Muscle of leg (tissue), 11 donors: ENCODE data around the gene SNRPB. TPM values are rescaled to one million over a fixed set of nuclear protein-coding genes. Genes with fewer than 3 reads are reported as not detected.

Experiments used
- DNase-seq: peaks from one replicate; pipeline ENCODE4 v3.0.0; 2013
- H3K27ac ChIP-seq: one replicate; pipeline ENCODE4 v1.5.1; 2013; ENCODE audit warnings: mild to moderate bottlenecking, low read length, control low read depth
- H3K27me3 ChIP-seq: one replicate; pipeline ENCODE4 v1.6.1; 2013; ENCODE audit warnings: low read length; ENCODE audit not compliant: control insufficient read depth, insufficient read depth
- H3K36me3 ChIP-seq: one replicate; pipeline ENCODE4 v1.6.1; 2013; ENCODE audit warnings: low read length; ENCODE audit not compliant: control insufficient read depth, insufficient read depth
- H3K4me1 ChIP-seq: one replicate; pipeline ENCODE4 v1.6.1; 2013; ENCODE audit warnings: low read length; ENCODE audit not compliant: control insufficient read depth, insufficient read depth
- H3K4me3 ChIP-seq: one replicate; pipeline ENCODE4 v1.5.1; 2013; ENCODE audit warnings: low read length, control low read depth
- H3K9me3 ChIP-seq: replicated peaks from 2 replicates; pipeline ENCODE4 v1.6.1; 2013; ENCODE audit warnings: low read depth, low read length; ENCODE audit not compliant: control insufficient read depth
- WGBS: methylation state at CpG from one replicate; pipeline ENCODE4 v1.1.5; 2013; ENCODE audit warnings: missing lambda C conversion rate; ENCODE audit not compliant: insufficient coverage; 5-methylcytosine and 5-hydroxymethylcytosine counted together
- polyA plus RNA-seq, 8 donors: library from polyadenylated mRNA; unstranded; fragments of 120-200 nt; gene quantifications; one replicate each; pipeline versions ENCODE4 v1.2.1 to v1.2.3, GENCODE V29; 2013; ENCODE audit warnings: inconsistent platforms in 1 of 8, low replicate concordance in 1 of 8; ENCODE audit not compliant: insufficient read length in 8 of 8, insufficient read depth in 1 of 8
- total RNA-seq: library from RNA; stranded (reverse); fragments of 120-200 nt; gene quantifications from one replicate; pipeline ENCODE4 v1.2.4, GENCODE V29; 2013

Gene SNRPB
- total and polyA plus RNA-seq, 9 donors = 97.3 to 123 (median 113) TPM

DNA sequence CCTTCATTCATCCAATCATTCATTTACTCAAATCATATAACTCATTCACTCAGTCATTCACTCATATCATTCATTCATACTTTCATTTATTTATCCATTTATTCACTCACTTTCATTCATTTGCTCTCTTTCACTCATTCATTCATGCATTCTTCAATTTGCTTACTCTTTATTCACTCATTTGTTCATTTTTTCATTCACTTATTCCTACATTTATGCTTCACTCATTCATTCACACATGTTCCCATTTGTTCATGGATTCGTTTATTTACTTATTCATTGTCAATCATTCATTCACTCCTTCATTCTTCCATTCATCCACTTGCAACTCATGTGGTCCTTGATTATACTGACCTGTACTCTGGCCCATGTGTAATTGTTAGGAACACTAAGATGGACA, 39.4 kb downstream of the SNRPB start:
- H3K36me3 ChIP-seq = no peaks in the 10 kb centered on the region
- peaks cover 2% of the 10 kb centered on the region for H3K27me3 ChIP-seq
- no peaks in the 10 kb centered on the region for H3K4me1 ChIP-seq
- no peaks in the 10 kb centered on the region for H3K9me3 ChIP-seq
- DNase-seq = no peak
- WGBS = no CpG with 5 or more reads among the region's 1 CpG
- no peak overlapping the region for H3K27ac ChIP-seq
- no peak overlapping the region for H3K4me3 ChIP-seq

DNA sequence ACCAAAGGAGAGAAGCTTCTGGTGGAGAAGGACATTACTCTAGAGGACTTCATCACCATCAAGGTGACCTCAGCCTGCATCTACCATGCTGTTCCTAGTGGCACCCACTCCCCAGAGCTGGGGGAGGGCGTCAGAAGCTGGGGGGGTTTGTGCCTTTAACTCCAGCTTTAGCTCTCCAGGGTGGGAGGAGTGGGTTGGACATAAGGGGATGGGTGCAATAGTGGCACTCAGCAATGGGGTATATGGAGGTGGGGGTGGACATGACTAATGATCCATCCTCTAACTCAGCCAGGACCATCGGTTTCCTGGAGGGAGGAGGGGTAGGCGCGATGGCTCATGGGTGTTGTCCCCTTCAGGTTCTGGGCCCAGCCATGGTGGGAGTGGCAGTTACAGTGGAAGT, 40.1 kb downstream of the SNRPB start:
- DNase-seq = no peak
- Histone ChIP-seq H3K4me3 (no peak overlapping the region), H3K4me1 (no peaks in the 10 kb centered on the region), H3K27ac (no peak overlapping the region), H3K36me3 (no peaks in the 10 kb centered on the region), H3K27me3 (peaks cover 2% of the 10 kb centered on the region), H3K9me3 (no peaks in the 10 kb centered on the region)
- WGBS = no CpG with 5 or more reads among the region's 4 CpGs

DNA sequence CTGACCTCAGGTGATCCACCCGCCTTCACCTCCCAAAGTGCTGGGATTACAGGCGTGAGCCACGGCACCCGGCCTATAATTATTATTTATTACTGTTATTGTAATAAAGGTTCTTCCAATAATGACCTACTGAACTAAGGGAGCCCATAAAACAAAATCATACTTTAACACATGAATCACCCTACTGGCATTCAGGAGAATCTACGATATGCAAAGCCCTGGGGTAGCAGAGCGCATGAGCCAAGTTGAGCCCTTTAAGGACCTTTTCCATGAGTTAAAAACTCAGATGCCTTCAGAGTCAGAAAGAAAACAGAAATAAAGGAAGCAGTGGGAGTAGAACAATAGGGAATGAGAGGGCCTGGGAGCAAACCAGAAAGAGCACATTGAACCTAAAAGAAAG, 41.5 kb downstream of the SNRPB start:
- WGBS = no CpG with 5 or more reads among the region's 6 CpGs

DNA sequence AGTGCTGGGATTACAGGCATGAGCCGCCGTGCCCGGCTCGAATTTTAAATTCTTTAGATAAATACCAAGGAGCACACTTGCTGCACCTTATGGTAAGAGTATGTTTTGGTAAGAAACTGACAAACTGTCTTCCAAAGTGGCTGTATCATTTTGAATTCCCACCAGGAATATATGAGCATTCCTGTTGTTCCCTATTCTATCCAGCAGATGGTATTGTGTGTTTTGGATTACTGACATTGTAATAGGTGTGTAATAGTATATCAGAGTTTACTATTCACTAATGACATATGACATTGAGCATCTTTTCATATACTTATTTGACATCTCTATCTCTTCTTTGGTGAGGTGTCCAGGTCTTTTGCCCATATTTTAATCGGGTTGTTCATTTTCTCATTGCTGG, 49.3 kb downstream of the SNRPB start:
- Histone ChIP-seq H3K4me3 (no peak overlapping the region), H3K4me1 (no peaks in the 10 kb centered on the region), H3K27ac (no peak overlapping the region), H3K9me3 (no peaks in the 10 kb centered on the region), H3K27me3 (peaks cover 7% of the 10 kb centered on the region), H3K36me3 (no peaks in the 10 kb centered on the region)
- DNase-seq = no peak
- WGBS = no CpG with 5 or more reads among the region's 5 CpGs

More for the DNA sequence above, 41.5 kb downstream of the SNRPB start:
- Histone ChIP-seq H3K27ac (no peak overlapping the region), H3K27me3 (peaks cover 5% of the 10 kb centered on the region), H3K36me3 (no peaks in the 10 kb centered on the region), H3K9me3 (no peaks in the 10 kb centered on the region), H3K4me3 (no peak overlapping the region), H3K4me1 (no peaks in the 10 kb centered on the region)
- no peak for DNase-seq

DNA sequence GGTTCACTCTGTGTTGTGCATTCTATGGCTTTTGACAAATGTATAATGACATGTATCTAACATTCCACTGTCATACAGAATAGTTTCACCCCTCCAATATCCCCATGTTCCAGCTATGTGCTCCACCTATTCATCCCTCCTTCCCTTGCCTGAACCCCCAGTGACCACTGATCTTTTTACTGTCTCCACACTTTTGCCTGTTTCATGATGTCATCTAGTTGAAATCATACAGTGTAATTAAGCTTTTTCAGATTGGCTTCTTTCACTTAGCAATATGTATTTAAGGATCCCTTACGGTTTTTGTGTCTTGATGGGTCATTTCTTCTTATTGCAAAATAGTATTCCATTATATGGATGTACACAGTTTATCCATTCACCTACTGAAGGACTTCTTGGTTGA, 50.1 kb downstream of the SNRPB start:
- no peaks in the 10 kb centered on the region for H3K4me1 ChIP-seq
- H3K27ac ChIP-seq = no peak overlapping the region
- peaks cover 8% of the 10 kb centered on the region for H3K27me3 ChIP-seq
- H3K9me3 ChIP-seq = no peaks in the 10 kb centered on the region
- no peak overlapping the region for H3K4me3 ChIP-seq
- no peaks in the 10 kb centered on the region for H3K36me3 ChIP-seq
- DNase-seq = no peak
- WGBS = no CpG with 5 or more reads among the region's 1 CpG

DNA sequence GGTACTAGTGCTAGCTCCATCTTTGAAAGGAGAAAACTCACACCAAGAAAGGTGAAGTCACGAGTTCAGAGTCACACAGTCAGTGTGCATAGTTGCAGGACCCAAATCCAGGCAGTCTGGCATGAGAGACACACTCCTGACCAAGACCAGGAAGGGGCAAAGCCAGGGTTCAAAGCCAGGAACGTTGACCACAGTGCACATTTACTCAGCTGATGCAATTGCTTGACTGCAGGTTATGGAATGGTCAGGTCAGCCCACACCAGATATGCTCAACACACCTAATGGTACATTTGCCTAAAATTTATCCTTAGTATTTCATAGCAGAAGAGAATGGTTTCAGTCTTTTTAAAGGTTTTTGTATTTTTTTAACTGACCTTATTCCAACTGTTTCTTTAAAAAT, 52.2 kb downstream of the SNRPB start:
- Histone ChIP-seq H3K36me3 (no peaks in the 10 kb centered on the region), H3K4me3 (no peak overlapping the region), H3K4me1 (no peaks in the 10 kb centered on the region), H3K9me3 (no peaks in the 10 kb centered on the region), H3K27ac (no peak overlapping the region), H3K27me3 (peaks cover 7% of the 10 kb centered on the region)
- 80% methylated on average over 1 of the region's 2 CpGs for WGBS
- DNase-seq = no peak

DNA sequence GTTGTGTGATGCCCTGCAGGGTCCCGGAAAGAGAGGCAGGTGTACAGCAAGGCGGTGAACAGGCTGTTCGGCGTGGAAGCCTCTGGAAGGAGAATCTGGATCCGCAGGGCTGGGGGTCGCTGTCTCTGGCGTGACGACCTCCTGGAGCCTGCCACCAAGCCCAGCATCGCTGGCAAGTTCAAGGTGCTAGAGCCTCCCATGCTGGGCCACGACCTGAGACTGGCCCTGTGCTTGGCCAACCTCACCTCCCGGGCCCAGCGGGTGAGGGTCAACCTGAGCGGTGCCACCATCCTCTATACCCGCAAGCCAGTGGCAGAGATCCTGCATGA, 53.4 kb downstream of the SNRPB start:
- peaks cover 10% of the 10 kb centered on the region for H3K27me3 ChIP-seq
- DNase-seq = no peak
- 88% methylated on average over 14 of the region's 14 CpGs for WGBS

DNA sequence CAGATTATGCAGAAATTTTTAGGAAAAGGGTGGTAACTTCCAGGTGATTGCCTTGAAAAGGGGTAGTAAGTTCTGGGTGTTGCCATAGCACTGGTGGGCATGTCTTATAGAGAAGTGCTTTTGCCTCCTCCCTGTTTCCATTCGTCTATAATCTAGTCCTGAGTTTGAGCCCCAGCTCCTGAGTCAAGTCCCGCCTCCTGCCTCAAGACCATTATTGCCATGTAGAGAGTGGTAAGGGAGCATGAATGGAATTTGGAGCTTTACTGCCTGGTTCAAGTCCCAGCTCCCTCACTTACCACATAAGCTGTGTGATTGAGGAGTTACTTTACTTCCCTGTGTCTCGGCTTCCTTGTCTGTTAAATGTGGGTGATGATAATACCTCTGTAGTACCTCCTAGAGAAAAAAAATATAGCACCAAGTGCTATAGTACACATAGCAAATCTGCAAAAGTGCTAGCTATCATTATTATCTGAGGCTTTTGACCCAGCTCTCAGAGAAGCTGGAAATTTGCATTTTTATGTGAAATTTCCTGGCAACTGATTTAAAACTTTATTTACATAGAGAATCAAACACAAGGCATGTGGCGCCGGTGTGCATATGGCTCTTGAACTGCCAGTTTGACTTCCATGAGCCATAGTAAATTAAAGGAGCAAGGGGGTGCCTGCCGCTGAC, 53.9 kb downstream of the SNRPB start:
- DNase-seq = no peak
- Histone ChIP-seq H3K36me3 (no peaks in the 10 kb centered on the region), H3K4me1 (no peaks in the 10 kb centered on the region), H3K4me3 (no peak overlapping the region), H3K27me3 (peaks cover 10% of the 10 kb centered on the region), H3K9me3 (no peaks in the 10 kb centered on the region), H3K27ac (no peak overlapping the region)
- 95% methylated on average over 3 of the region's 6 CpGs for WGBS

More for the DNA sequence above, 53.4 kb downstream of the SNRPB start:
- H3K9me3 ChIP-seq = no peaks in the 10 kb centered on the region
- no peak overlapping the region for H3K4me3 ChIP-seq
- H3K4me1 ChIP-seq = no peaks in the 10 kb centered on the region
- H3K36me3 ChIP-seq = no peaks in the 10 kb centered on the region
- H3K27ac ChIP-seq = no peak overlapping the region

Other genes starting within 250 kb of the SNRPB start
- gene TGM3, start 174.8 kb downstream of the SNRPB start, total RNA-seq = 0.49 TPM
- gene TGM3, start 174.8 kb downstream of the SNRPB start, polyA plus RNA-seq = under 1 TPM; 0.13 to 0.91 (median 0.35) TPM
- not detected for gene TGM6, start 89.9 kb downstream of the SNRPB start, total RNA-seq
- gene TGM6, start 89.9 kb downstream of the SNRPB start, polyA plus RNA-seq = not detected
- gene ZNF343, start 38.1 kb upstream of the SNRPB start, total RNA-seq = 11.2 TPM
- 10 to 100 TPM in 1 of 8 donors, 1 to 10 TPM in 7; 8.2 to 12.6 (median 8.7) TPM for gene ZNF343, start 38.1 kb upstream of the SNRPB start, polyA plus RNA-seq
- not detected for gene TMC2, start 65.8 kb upstream of the SNRPB start, total RNA-seq
- under 1 TPM in 6 of 8 donors, not detected in 2; 0.02 to 0.16 (median 0.07) TPM for gene TMC2, start 65.8 kb upstream of the SNRPB start, polyA plus RNA-seq
- gene NOP56, start 181.8 kb upstream of the SNRPB start, total RNA-seq = 130 TPM
- 100 to 1,000 TPM; 152 to 204 (median 166) TPM for gene NOP56, start 181.8 kb upstream of the SNRPB start, polyA plus RNA-seq
- 109 TPM for gene IDH3B, start 193.4 kb upstream of the SNRPB start, total RNA-seq
- gene IDH3B, start 193.4 kb upstream of the SNRPB start, polyA plus RNA-seq = 100 to 1,000 TPM in 6 of 8 donors, 10 to 100 TPM in 2; 90.9 to 112 (median 102) TPM
- gene EBF4, start 222.0 kb upstream of the SNRPB start, total RNA-seq = 3.2 TPM
- 1 to 10 TPM; 4.0 to 8.9 (median 4.7) TPM for gene EBF4, start 222.0 kb upstream of the SNRPB start, polyA plus RNA-seq